SK-N-MC (cell line): ENCODE data around the gene SH3RF3.

ENCODE experiments used
- EZH2 ChIP-seq: fragments of 200-600 bp; sonication (generic); IDR thresholded peaks from one replicate; pipeline ENCODE4 v1.6.1; 2017; ENCODE audit warnings: antibody characterized with exemption
- FOXP2 ChIP-seq: optimal IDR thresholded peaks from 2 replicates; pipeline ENCODE3; 2011; ENCODE audit warnings: mild to moderate bottlenecking, moderate library complexity; ENCODE audit not compliant: insufficient read depth; ENCODE audit errors: extremely low read length, control extremely low read depth
- POLR2AphosphoS5 ChIP-seq: IDR thresholded peaks from 2 replicates; pipeline ENCODE4 v1.6.1; 2012; ENCODE audit warnings: mild to moderate bottlenecking, low read depth, low read length, borderline replicate concordance

- peak; percentile 9 for TF ChIP-seq EZH2
- no peak for TF ChIP-seq POLR2AphosphoS5
- TF ChIP-seq FOXP2 = no peak
Measured at GRCh38 chr2:109128616-109129355, at the start of gene SH3RF3.
